Loucy (cell line): Measurements from ENCODE around the gene VWA3A.

ENCODE experiments used
- H2AFZ ChIP-seq: fragments of 200-600 bp; sonication (generic); 2 replicates; pipeline ENCODE4 v1.6.0; 2016; ENCODE audit warnings: antibody characterized with exemption, mild to moderate bottlenecking, low read length, moderate library complexity
- H3F3A ChIP-seq: fragments of 200-600 bp; 2 replicates; pipeline ENCODE4 v1.6.0; 2016; ENCODE audit warnings: antibody characterized with exemption, low read depth, mild to moderate bottlenecking
- H3K27me3 ChIP-seq: fragments of 200-600 bp; sonication (generic); 2 replicates; pipeline ENCODE4 v1.6.1; 2014; ENCODE audit warnings: low read length, mild to moderate bottlenecking; ENCODE audit not compliant: insufficient read depth, poor library complexity, severe bottlenecking
- H3K36me3 ChIP-seq: fragments of 200-600 bp; sonication (generic); 2 replicates; pipeline ENCODE4 v1.6.1; 2016; ENCODE audit warnings: low read length; ENCODE audit not compliant: insufficient read depth
- H3K4me1 ChIP-seq: fragments of 200-600 bp; sonication (generic); 2 replicates; pipeline ENCODE4 v1.5.1; 2014; ENCODE audit warnings: low read length, mild to moderate bottlenecking; ENCODE audit not compliant: insufficient read depth, poor library complexity, severe bottlenecking
- H3K4me2 ChIP-seq: fragments of 200-600 bp; sonication (generic); 2 replicates; pipeline ENCODE4 v1.6.0; 2014; ENCODE audit warnings: antibody characterized with exemption, low read length, low read depth, mild to moderate bottlenecking; ENCODE audit not compliant: poor library complexity, severe bottlenecking
- H3K4me3 ChIP-seq: fragments of 200-600 bp; sonication (generic); 2 replicates; pipeline ENCODE4 v1.5.1; 2014; ENCODE audit warnings: low read length, mild to moderate bottlenecking, mixed read lengths; ENCODE audit not compliant: poor library complexity, severe bottlenecking
- H3K79me2 ChIP-seq: fragments of 200-600 bp; sonication (generic); 2 replicates; pipeline ENCODE4 v1.6.1; 2014; ENCODE audit warnings: low read length; ENCODE audit not compliant: insufficient read depth
- H3K9ac ChIP-seq: fragments of 200-600 bp; sonication (generic); 2 replicates; pipeline ENCODE4 v1.6.0; 2014; ENCODE audit warnings: mild to moderate bottlenecking, low read depth, low read length, moderate library complexity; ENCODE audit not compliant: poor library complexity, severe bottlenecking
- H3K9me2 ChIP-seq: fragments of 200-600 bp; sonication (generic); replicated peaks from 2 replicates; pipeline ENCODE4 v1.6.1; 2016; ENCODE audit warnings: low read depth, low read length, mixed read lengths
- H3K9me3 ChIP-seq: fragments of 200-600 bp; sonication (generic); 2 replicates; pipeline ENCODE4 v1.6.1; 2014; ENCODE audit warnings: mild to moderate bottlenecking, antibody characterized with exemption, low read length, low read depth; ENCODE audit not compliant: insufficient read depth
- H4K20me1 ChIP-seq: fragments of 200-600 bp; sonication (generic); 2 replicates; pipeline ENCODE4 v1.6.0; 2014; ENCODE audit warnings: antibody characterized with exemption, low read length, mild to moderate bottlenecking; ENCODE audit not compliant: insufficient read depth, poor library complexity, severe bottlenecking
- CTCF ChIP-seq: fragments of 200-600 bp; sonication (generic); conservative IDR thresholded peaks from 2 replicates; pipeline ENCODE4 v1.5.1; 2014; ENCODE audit warnings: mild to moderate bottlenecking, antibody characterized with exemption, low read length
- EZH2phosphoT487 ChIP-seq: fragments of 200-600 bp; IDR thresholded peaks from 2 replicates; pipeline ENCODE4 v1.6.1; 2018; ENCODE audit warnings: antibody characterized with exemption, mild to moderate bottlenecking, moderate library complexity, borderline replicate concordance

The VWA3A gene

GRCh38 chr16:22073350-22073749, 19.0 kb upstream of the VWA3A start:
- Histone ChIP-seq H3K27me3 (no peaks in the 10 kb centered on the region), H4K20me1 (no peaks in the 10 kb centered on the region), H3K9me2 (no peaks in the 10 kb centered on the region), H3K79me2 (no peaks in the 10 kb centered on the region), H3K9ac (no peak overlapping the region), H3K4me1 (no peaks in the 10 kb centered on the region), H2AFZ (no peak overlapping the region), H3K9me3 (no peaks in the 10 kb centered on the region), H3F3A (no peaks in the 10 kb centered on the region), H3K4me3 (no peak overlapping the region), H3K36me3 (no peaks in the 10 kb centered on the region), H3K4me2 (no peak overlapping the region)
- no peak for TF ChIP-seq CTCF
- TF ChIP-seq EZH2phosphoT487: no peak

- H3K36me3 ChIP-seq: no peaks in the 10 kb centered on the region
- no peak overlapping the region for H3K9ac ChIP-seq
- no peak overlapping the region for H3K4me3 ChIP-seq
- H3K27me3 ChIP-seq: no peaks in the 10 kb centered on the region
- no peaks in the 10 kb centered on the region for H3F3A ChIP-seq
- no peaks in the 10 kb centered on the region for H3K79me2 ChIP-seq
- H3K9me3 ChIP-seq: no peaks in the 10 kb centered on the region
- TF ChIP-seq EZH2phosphoT487 (no peak), CTCF (no peak)
- no peak overlapping the region for H2AFZ ChIP-seq
- H3K9me2 ChIP-seq: no peaks in the 10 kb centered on the region
- H4K20me1 ChIP-seq: no peaks in the 10 kb centered on the region
- no peaks in the 10 kb centered on the region for H3K4me1 ChIP-seq
- no peak overlapping the region for H3K4me2 ChIP-seq
These were observed 17.1 kb upstream of the VWA3A start for GRCh38 chr16:22075043-22075757.

- Histone ChIP-seq H3K4me1 (no peaks in the 10 kb centered on the region), H3K4me3 (no peak overlapping the region), H3K9me2 (no peaks in the 10 kb centered on the region), H3F3A (no peaks in the 10 kb centered on the region), H2AFZ (no peak overlapping the region), H4K20me1 (no peaks in the 10 kb centered on the region), H3K36me3 (no peaks in the 10 kb centered on the region), H3K27me3 (no peaks in the 10 kb centered on the region), H3K79me2 (no peaks in the 10 kb centered on the region), H3K4me2 (no peak overlapping the region), H3K9me3 (no peaks in the 10 kb centered on the region), H3K9ac (no peak overlapping the region)
- TF ChIP-seq CTCF (no peak), EZH2phosphoT487 (no peak)
These were observed 16.6 kb upstream of the VWA3A start for GRCh38 chr16:22075776-22076175.
